HG03439 (cell line): Measurements from ENCODE around the gene MALRD1.
"Not testable (repeated sequence)": the region's sequence is repeated elsewhere in the genome, so short reads cannot be mapped to it uniquely, and the experiment has no call there.

Source experiments
- ATAC-seq: cut with Tn5 transposase; IDR thresholded peaks from one replicate; pipeline ENCODE4 v1.9.1; 2021; ENCODE audit warnings: mild to moderate bottlenecking, moderate library complexity; ENCODE audit not compliant: unreplicated experiment

Gene MALRD1

GRCh38 chr10:19480353-19480752, 431.8 kb downstream of the MALRD1 start:
- no peak for ATAC-seq

DNA sequence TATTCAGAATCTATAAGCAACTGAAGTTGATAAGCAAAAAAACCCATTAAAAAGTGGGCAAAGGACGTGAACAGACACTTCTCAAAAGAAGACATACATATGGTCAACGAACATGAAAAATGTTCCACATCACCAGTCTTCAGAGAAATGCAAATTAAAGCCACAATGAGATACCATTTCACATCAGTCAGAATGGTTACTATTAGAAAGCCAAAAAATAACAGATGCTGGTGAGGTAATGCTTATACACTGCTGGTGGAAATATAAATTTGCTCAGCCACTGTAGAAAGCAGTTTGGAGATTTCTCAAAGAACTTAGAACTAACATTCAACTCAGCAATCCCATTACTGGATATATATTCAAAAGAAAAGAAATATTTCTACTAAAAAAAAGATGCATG, 434.8 kb downstream of the MALRD1 start:
- ATAC-seq = no peak

DNA sequence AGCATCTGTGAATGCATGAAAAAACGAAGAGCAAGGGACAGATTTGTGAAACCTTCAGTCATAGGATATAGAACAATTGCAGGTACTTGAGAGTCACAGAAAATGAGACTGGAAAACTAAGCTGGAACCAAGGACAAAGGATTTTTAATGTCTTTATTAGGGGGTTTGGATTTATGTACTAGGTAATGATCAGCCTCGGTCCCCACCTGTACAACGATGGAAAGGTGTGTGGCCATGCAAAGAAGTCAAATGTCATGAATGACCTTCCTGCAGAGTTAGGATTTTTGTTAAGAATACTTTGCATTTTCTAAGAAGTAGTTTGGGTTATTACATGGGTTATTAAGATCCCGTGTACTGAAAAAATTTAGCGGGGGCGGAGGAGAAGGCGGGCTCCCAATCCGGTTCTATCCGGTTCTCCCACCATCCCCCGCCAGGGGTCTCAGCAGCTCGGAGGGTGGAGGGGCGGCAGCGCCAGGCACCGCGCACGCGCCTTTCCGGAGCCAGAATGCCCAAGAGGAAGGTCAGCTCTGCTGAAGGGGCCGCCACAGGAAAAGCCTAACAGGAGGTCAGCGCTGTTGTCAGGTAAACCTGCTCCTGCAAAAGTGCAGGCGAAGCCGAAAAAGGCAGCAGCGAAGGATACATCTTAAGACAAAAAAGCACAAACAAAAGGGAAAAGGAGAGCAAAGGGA, 440.1 kb downstream of the MALRD1 start:
- no peak for ATAC-seq

- ATAC-seq = no peak
These were observed 442.6 kb downstream of the MALRD1 start for GRCh38 chr10:19491166-19491565.

- no peak for ATAC-seq
These were observed 445.3 kb downstream of the MALRD1 start for GRCh38 chr10:19493917-19494316.

GRCh38 chr10:19497026-19497425, 448.4 kb downstream of the MALRD1 start:
- ATAC-seq = no peak

DNA sequence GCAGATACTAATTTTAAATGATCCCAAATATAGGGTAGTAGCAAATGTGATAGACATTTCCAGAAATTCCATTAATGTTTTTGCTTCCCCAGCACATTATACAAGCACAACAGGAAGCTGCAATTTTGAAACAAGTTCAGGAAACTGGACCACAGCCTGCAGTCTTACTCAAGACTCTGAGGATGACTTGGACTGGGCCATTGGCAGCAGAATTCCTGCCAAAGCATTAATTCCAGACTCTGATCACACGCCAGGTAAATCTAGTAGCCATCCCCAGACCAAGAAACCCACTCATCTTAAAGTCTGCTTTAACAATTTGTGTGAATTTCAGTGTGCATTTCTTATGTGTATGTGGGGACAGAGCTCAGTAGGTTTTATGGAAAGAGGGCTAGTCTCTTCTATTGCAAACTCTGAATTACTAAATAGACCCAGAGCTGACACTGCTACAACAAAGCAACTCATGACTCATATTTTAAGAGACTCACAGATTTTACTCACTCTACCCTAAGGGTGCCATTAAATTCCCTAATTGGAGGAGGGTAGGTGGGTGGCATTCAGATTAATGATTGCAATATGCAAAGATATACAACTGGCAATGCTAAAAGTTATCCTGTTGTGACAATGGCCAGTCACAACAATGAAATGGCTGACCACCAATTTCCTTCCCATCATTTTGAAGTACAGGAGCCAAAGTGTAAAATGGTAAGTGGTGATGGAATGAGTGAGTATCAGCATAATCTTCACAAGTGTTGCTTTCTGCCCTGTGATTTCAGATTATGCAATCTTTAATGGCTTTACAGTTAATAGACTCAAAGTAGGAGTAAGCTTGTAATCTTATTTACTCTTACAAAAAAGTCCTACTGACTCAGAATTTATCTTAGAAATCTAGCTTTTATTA, 450.0 kb downstream of the MALRD1 start:
- ATAC-seq = no peak

GRCh38 chr10:19499291-19499770, 450.7 kb downstream of the MALRD1 start:
- no peak for ATAC-seq

DNA sequence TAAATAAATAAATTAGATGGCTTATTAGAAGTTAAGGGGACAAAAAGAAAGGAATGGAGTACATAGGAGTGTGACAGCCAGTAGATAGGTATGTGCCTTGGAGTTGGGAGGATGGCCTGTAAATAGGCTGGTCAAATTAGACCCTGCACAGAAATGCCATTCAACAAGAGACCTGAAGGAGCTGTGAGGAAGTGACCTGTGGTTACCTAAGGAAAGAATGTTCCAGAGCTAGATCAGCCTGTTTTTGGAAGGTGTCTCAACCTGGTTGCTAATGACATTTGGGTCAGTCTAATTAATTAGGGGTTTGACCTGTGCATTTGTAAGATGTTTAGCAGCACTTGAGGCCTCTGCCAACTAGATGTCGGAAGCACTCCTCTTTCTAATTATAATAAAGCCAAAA, 452.4 kb downstream of the MALRD1 start:
- ATAC-seq = no peak

GRCh38 chr10:19505320-19506312, 457.0 kb downstream of the MALRD1 start:
- ATAC-seq = no peak

DNA sequence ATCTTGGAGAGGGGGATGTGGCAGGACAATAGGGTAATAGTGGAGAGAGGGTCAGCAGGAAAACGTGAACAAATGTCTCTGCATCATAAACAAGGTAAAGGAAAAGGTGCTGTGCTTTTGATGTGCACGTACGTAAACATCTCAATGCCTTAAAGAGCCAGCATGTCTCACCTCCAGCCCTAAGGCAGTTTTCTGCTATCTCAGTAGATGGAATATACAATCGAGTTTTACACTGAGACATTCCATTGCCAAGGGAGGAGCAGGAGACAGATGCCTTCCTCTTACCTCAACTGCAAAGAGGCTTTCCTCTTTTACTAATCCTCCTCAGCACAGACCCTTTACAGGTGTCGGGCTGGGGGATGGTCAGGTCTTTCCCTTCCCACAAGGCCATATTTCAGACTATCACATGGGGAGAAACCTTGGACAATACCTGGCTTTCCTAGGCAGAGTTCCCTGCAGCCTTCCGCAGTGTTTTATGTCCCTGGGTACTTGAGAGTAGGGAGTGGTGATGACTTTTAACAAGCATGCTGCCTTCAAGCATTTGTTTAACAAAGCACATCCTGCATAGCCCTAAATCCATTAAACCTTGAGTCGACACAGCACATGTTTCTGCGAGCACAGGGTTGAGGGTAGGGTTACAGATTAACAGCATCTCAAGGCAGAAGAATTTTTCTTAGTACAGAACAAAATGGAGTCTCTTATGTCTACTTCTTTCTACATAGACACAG, 461.6 kb downstream of the MALRD1 start:
- ATAC-seq = not testable (repeated sequence)

GRCh38 chr10:19518109-19518508, 469.5 kb downstream of the MALRD1 start:
- no peak for ATAC-seq

DNA sequence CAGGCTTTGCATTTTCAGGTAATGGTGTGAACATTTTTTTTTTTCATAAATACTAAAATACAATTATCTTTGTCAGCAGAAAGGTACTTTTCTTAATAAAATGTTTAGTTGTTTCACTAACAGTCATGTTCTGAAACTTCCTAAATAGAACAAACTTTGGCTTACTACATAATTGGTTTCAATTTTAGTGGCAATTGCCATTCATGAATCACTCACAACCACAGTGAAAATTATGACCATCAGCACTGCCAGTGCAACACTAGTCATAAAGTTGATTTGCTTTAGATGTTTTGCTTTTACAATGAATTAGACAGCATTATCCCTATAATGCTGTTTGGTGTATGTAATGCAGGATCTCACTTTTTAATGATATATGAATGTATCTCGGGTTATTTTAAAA, 470.0 kb downstream of the MALRD1 start:
- no peak for ATAC-seq

GRCh38 chr10:19531324-19531723, 482.7 kb downstream of the MALRD1 start:
- no peak for ATAC-seq

DNA sequence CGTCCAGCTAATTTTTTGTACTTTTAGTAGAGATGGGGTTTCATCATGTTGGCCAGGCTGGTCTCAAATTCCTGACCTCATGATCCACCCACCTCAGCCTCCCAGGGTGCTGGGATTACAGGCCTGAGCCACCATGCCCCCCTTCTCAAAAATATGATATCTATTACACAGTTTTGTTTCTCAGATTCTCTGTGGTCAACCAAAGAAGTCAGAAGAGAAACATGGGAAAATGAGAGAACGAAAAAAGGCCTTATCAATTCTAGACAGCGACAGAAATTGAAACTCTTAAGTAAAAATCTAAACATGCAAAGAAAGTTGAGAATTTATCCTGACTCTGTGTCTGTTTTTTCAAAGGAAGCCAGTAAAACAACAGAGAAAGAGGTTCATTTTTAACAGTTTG, 483.8 kb downstream of the MALRD1 start:
- ATAC-seq = no peak

GRCh38 chr10:19541299-19541698, 492.7 kb downstream of the MALRD1 start:
- ATAC-seq = no peak

- no peak for ATAC-seq
These were observed 497.6 kb downstream of the MALRD1 start for GRCh38 chr10:19546224-19546623.

- ATAC-seq = no peak
These were observed 500.9 kb downstream of the MALRD1 start for GRCh38 chr10:19549503-19549902.

DNA sequence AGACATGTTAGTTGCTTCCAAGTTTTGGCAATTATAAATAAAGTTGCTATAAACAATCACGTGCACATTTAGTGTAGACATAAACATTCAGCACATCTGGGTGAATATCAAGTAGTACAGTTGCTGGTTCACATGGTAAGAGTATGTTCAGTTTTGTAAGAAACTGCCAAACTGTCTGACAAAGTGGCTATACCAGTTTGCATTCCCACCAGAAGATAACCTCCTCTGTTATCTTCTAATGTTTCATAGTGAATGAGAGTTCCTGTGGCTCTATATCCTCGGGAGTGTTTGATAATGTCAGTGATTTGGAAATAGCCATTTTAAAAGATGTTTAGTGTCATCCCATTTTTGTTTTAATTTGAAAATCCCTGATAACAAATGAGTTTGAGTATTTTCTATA, 508.1 kb downstream of the MALRD1 start:
- no peak for ATAC-seq

- no peak for ATAC-seq
These were observed 512.6 kb downstream of the MALRD1 start for GRCh38 chr10:19561181-19561580.
